ENCODE results near the gene SPOCK1.
"Not testable (repeated sequence)": the region's sequence is repeated elsewhere in the genome, so short reads cannot be mapped to it uniquely, and the experiment has no call there.

Gene SPOCK1

DNA sequence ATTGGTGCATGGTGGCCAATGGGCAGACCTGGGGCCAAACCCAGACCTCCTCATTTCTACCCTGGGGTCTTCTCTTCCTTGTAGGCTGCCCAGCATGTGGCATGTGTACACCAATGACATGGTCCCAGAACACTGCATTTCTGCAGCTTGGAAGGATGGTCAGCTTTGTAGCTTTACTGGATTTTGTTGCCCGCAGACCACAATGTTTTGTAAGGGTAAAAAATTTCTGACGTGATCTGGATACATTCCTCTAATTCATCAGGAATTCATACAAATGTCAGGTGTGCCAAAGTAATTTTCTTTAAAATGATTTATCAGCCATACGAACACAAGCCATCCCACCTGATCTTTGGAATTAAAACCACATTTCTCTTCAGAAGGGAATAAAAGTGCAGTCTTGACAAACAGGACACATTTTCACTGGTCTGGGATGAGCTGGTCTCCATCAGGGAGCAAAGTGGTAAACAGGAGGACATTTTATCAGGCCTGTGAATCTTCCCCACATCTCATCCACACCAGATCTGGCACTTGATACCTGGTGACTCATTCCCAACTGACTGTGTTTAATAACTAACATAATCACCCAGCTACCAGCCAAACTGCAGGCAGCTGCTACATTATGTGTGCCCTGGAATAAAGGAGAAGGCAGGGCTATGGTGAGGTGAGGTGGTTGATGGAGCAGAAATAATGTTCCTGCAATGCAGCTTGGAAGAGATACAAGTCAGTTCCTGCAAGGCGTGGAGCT is 103.9 kb downstream of the SPOCK1 start:
- peak in 1 of 51 donors; percentile 34 for DNase-seq

- no peak for DNase-seq
Measured at GRCh38 chr5:137394380-137394779, 104.7 kb downstream of the SPOCK1 start.

- DNase-seq = no peak
Measured at GRCh38 chr5:137393196-137393993, 105.7 kb downstream of the SPOCK1 start.

DNA sequence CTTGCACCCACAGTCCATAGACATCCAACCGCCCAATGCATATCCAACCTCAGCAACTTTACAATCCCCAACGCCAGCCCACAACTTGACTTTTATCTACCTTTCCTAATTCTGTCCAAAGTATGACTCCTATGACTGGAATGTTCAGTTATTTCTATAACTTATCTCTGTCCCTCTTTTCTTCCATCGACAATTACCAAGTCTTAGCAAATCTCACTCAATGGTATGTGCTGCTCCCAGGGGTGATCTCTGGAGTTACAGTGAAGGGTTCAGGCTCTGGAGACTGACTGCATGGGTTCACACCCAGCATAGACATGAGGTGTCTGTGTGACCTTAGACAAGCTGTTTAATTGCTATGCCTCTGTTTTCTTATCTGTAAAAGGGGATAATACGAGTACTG is 106.9 kb downstream of the SPOCK1 start:
- DNase-seq = no peak

- not testable (repeated sequence) for DNase-seq
Measured at GRCh38 chr5:137391044-137391443, 108.1 kb downstream of the SPOCK1 start.

- no peak for DNase-seq
Measured at GRCh38 chr5:137389042-137389441, 110.1 kb downstream of the SPOCK1 start.

DNA sequence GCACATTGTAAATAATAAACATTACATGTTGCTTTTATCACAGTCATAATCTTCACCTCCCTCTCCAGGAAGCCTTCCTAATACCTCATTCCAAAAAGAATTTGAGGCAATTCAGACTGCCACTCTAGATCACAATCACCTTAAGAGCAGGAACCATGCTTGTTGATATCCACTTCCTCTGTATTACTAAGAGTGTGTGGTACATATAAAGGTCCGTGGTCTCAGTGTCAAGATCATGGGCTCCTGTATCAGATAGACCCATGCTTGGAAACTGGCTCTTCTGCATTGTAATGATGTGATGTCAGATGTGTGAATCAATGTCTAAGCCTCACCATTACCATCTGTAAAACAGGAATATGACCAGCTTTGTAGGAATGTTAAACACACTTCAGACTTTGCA is 114.1 kb downstream of the SPOCK1 start:
- DNase-seq = no peak

DNA sequence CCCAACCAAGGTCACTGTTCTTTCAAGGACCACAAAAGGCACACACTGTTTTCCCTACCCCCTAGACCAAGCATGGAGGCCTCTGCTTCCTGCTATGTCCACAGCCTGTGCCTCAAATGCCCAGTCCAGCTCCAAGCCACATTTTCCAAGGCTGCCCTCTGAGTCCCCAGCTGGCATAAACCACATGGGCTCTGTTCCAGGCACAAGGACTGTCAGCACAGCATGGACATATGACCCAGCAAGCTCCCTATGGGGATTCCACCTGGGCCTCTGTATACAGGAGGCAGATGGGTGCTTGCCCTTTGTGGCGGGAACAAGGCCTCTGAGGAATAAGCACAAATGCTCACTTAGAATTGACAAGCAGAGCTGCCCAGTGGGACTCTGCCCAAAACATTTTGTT is 115.2 kb downstream of the SPOCK1 start:
- no peak for DNase-seq

DNA sequence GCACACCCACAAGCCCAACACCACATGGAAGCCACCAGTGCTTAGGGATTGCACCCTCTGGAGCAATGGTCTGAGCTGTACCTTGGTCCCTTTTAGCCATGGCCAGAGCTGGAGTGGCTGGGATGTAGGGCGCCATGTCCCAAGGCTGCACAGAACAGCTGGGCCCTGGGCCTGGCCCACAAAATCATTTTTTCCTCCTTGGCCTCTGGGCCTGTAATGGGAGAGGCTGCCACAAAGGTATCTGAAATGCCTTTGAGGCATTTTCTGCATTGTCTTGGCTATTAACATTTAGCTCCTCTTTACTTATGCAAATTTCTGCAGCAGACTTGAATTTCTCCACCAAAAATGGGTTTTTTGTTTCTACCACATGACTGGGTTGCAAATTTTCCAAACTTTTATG is 117.6 kb downstream of the SPOCK1 start:
- no peak for DNase-seq

DNA sequence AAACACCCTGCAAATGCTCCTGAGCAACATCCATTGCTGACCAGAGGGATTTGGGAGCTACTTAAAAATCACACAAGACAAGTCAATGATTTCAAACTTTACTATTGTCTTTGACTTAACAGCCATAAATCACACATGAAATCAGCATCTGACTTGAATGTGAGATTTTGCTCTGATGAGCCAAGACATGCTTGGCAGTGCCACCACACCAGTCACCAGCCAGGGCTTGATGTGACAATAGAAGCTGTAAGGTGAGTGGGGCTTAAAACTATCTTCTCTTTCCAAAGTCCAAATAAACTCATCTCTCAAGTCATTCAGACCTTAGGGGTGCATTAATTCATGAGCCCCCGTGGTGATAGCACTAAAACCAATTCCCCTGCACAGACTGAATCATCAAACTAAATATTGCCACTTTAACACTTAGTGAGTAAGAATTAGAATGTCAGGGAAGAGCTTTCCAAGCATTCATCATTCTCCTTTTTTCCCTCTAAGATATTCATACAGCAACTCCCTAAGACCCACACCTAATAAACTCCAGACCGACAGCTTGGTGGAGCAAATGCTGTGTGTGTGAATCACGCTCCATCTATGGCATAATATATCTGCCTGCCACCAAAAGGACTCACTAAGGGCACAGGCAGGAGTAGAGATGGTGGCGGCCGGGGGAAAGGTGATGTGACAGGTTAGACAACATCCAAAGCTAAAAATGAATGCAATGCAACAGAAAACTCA is 119.4 kb downstream of the SPOCK1 start:
- DNase-seq = no peak

- DNase-seq = peak in 6 of 51 donors; percentile 11 to 23 (median 19)
Measured at GRCh38 chr5:137375741-137376526, 123.2 kb downstream of the SPOCK1 start.

DNA sequence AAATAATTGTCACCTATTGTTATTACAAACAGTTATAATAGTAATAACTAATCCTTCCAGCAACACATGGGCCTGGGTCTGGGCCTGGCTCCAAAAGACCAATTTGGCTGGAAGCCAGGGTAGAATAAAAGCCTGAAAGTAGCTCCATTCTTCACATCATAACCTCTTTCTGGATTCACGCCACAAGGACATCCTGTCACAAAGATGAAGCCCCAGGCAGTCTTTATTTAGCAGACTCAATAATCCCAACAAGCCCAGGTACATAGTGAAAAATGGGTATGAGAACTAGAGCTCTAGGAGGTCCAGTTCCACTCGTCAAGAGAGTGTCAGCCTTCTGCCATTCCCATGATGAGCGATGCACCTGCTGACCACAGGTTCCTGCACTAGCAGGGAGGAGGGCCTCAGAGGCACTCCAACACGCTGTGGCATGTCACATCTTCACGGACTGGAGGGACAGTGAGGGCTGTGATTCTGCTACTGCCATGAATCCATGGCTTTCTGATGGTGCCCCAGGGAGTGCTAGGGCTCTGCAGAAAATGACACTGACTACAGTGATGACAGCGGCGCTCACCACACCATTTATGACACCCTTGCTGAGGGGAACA is 124.9 kb downstream of the SPOCK1 start:
- peak in 1 of 51 donors; percentile 7 for DNase-seq

GRCh38 chr5:137372773-137373160 is 126.4 kb downstream of the SPOCK1 start:
- no peak for DNase-seq

GRCh38 chr5:137372016-137372772 is 126.9 kb downstream of the SPOCK1 start:
- no peak for DNase-seq

DNA sequence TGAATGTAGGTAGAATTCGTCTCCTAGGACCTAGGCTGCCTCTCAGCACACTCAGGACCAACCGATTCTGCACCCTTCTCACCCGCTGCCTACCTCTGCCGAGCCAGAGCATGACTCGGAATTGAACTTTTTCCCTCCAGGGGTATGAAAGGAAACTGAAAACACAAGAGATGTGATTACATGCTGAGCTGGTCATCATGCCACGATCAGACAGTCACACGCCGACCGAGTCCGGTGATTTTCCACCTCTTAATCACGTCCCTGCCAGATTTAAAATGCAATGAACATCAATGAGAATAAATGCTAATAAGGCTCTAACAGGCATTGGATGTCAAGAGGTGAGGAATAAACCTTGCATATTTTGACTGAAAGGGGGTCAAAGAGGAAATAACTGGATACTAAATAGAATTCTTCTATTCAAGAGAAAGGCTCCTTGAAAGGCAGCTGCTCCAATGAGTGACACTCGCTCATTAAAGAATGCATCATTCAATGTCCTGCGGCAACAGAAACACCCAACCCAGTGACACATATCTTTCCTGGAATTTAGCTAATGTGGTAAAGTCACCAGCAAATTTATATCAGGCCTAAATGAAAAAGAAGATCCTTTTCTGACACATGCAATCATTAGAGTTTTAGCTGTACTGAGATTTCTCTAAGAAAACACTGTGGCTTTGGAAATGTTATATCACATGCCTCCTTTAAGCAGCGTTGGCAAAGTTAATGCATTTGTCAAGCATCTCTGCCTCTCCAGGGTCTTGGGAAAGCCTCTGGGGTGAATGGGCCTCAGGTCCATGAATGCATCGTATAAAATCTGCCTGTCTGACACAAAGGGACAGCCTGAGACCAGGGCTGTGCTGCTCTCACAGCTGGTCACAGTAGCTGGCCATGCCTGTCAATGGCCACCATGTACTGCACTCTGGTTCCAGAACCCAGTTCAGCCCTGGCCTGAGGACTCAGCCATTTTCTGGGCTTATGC is 128.7 kb downstream of the SPOCK1 start:
- DNase-seq = peak in 3 of 51 donors; percentile 16 to 28 (median 17)

DNA sequence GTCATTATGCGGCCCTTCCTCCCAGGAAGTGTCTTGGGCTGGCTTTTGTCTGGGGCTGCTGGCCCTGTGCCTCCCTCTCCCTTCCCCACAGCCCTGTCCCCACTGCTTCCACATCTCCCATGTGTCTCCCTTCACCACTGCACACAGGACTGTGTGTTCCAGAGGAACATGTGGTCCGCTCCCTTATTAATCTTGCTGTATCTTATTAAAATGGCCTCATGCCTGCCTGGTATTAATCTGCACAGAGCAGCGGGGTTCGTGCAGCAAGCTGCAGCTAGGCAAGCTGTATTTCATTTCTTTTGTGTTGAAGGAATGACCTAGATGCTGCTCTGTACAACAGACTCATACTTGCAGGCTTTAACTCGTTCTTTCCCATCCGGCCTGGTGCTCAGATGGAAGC is 130.5 kb downstream of the SPOCK1 start:
- peak in 1 of 51 donors; percentile 12 for DNase-seq

DNA sequence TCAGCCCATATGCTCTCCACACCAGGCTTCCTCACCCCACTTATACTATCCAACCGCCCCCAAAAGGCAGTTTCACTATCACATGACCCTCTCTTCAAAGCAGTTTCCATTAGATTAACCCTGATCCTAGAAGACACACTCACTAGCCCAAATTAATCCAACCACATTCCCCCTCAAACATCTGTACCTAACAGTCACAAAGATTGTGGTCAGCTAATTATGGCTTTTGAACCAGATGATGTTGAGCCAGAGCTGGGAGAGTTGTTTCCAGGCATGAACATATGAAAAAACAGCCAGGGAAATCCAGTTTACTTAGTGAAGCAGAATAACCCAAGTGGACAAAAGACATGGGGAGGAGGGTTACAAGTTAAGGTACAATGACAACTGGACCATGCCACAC is 131.2 kb downstream of the SPOCK1 start:
- no peak for DNase-seq

- DNase-seq = no peak
Measured at GRCh38 chr5:137366526-137366925, 132.6 kb downstream of the SPOCK1 start.

Measured in hypothalamus (tissue), 51 donors.